Mesenchymal stem cell (in vitro differentiated cells and primary cell): ENCODE data around the gene USP54.

ENCODE experiments used
- DNase-seq: peaks from one replicate; pipeline ENCODE4 v3.0.0-alpha.2; 2013
- H2AFZ ChIP-seq: one replicate; pipeline ENCODE4 v1.6.1; 2013; ENCODE audit warnings: low read depth, mild to moderate bottlenecking, control low read depth, inconsistent platforms, low read length, moderate library complexity
- H2AK5ac ChIP-seq: 2 replicates; pipeline ENCODE4 v1.6.1; 2013; ENCODE audit warnings: low read length, moderate library complexity, mild to moderate bottlenecking, inconsistent platforms; ENCODE audit not compliant: severe bottlenecking
- H2BK120ac ChIP-seq: one replicate; pipeline ENCODE4 v1.6.1; 2013; ENCODE audit warnings: low read depth, mild to moderate bottlenecking, inconsistent platforms, low read length, moderate library complexity
- H2BK12ac ChIP-seq, 2 experiments: one replicate each; pipeline ENCODE4 v1.6.1; 2013; ENCODE audit warnings: inconsistent platforms in 2 of 2, low read length in 2 of 2, mild to moderate bottlenecking in 2 of 2, moderate library complexity in 2 of 2, control low read depth in 1 of 2
- H2BK15ac ChIP-seq: one replicate; pipeline ENCODE4 v1.6.1; 2013; ENCODE audit warnings: mild to moderate bottlenecking, low read depth, inconsistent platforms; ENCODE audit not compliant: poor library complexity, severe bottlenecking
- H2BK5ac ChIP-seq: 2 replicates; pipeline ENCODE4 v1.6.1; 2013; ENCODE audit warnings: low read depth, mild to moderate bottlenecking, low read length, control low read depth, inconsistent platforms; ENCODE audit not compliant: poor library complexity, severe bottlenecking
- H3K14ac ChIP-seq, 2 experiments: one replicate each; pipeline ENCODE4 v1.6.1; 2013; ENCODE audit warnings: inconsistent platforms in 2 of 2, low read length in 2 of 2, control low read depth in 1 of 2, mild to moderate bottlenecking in 1 of 2, moderate library complexity in 1 of 2
- H3K18ac ChIP-seq, 2 experiments: one replicate each; pipeline ENCODE4 v1.6.1; 2013; ENCODE audit warnings: inconsistent platforms in 2 of 2, low read length in 2 of 2, control low read depth in 1 of 2, low read depth in 1 of 2, mild to moderate bottlenecking in 1 of 2
- H3K23ac ChIP-seq, 2 experiments: one replicate each; pipeline ENCODE4 v1.6.1; 2013; ENCODE audit warnings: inconsistent platforms in 2 of 2, low read length in 2 of 2, mild to moderate bottlenecking in 2 of 2, moderate library complexity in 2 of 2, control low read depth in 1 of 2
- H3K27ac ChIP-seq: 2 replicates; pipeline ENCODE4 v1.5.1; 2013; ENCODE audit warnings: mild to moderate bottlenecking, moderate library complexity, low read length, control low read depth, inconsistent platforms; ENCODE audit not compliant: poor library complexity, severe bottlenecking
- H3K27me3 ChIP-seq, 2 experiments: 2 replicates each; pipeline versions ENCODE4 v1.6.1 to v1.7.0; 2013; ENCODE audit warnings: low read length in 2 of 2, mild to moderate bottlenecking in 2 of 2, moderate library complexity in 2 of 2, control low read depth in 1 of 2, inconsistent platforms in 1 of 2; ENCODE audit not compliant: control insufficient read depth in 1 of 2, insufficient read depth in 1 of 2
- H3K36me3 ChIP-seq, 2 experiments: 2 replicates each; pipeline versions ENCODE4 v1.6.1 to v1.7.0; 2013; ENCODE audit warnings: low read length in 2 of 2, control low read depth in 1 of 2, inconsistent platforms in 1 of 2, low read depth in 1 of 2, mild to moderate bottlenecking in 1 of 2; ENCODE audit not compliant: insufficient read depth in 2 of 2, control insufficient read depth in 1 of 2
- H3K4ac ChIP-seq, 2 experiments: one replicate each; pipeline ENCODE4 v1.6.1; 2013; ENCODE audit warnings: inconsistent platforms in 2 of 2, low read length in 2 of 2, mild to moderate bottlenecking in 2 of 2, moderate library complexity in 2 of 2, control low read depth in 1 of 2, low read depth in 1 of 2
- H3K4me1 ChIP-seq: 2 replicates; pipeline ENCODE4 v1.6.1; 2013; ENCODE audit warnings: low read depth, low read length, control low read depth; ENCODE audit not compliant: control insufficient read depth, insufficient read depth
- H3K4me2 ChIP-seq: 2 replicates; pipeline ENCODE4 v1.6.1; 2013; ENCODE audit warnings: low read length, mild to moderate bottlenecking, inconsistent platforms; ENCODE audit not compliant: poor library complexity, severe bottlenecking
- H3K4me3 ChIP-seq, 2 experiments: 2 replicates each; pipeline versions ENCODE4 v1.5.1 to v1.7.0; 2013; ENCODE audit warnings: low read length in 2 of 2, mild to moderate bottlenecking in 2 of 2, control low read depth in 1 of 2, low read depth in 1 of 2; ENCODE audit not compliant: insufficient read depth in 1 of 2
- H3K79me1 ChIP-seq: replicated peaks from 2 replicates; pipeline ENCODE4 v1.6.1; 2013; ENCODE audit warnings: mild to moderate bottlenecking, control low read depth, low read length, inconsistent platforms; ENCODE audit not compliant: poor library complexity, severe bottlenecking
- H3K9ac ChIP-seq: 2 replicates; pipeline ENCODE4 v1.7.0; 2013; ENCODE audit warnings: mild to moderate bottlenecking, low read length, moderate library complexity
- H3K9me3 ChIP-seq: 2 replicates; pipeline ENCODE4 v1.7.0; 2013; ENCODE audit warnings: mild to moderate bottlenecking, low read length; ENCODE audit not compliant: control insufficient read depth
- H4K8ac ChIP-seq: one replicate; pipeline ENCODE4 v1.6.1; 2013; ENCODE audit warnings: inconsistent platforms, mild to moderate bottlenecking, low read length, moderate library complexity
- H4K91ac ChIP-seq: one replicate; pipeline ENCODE4 v1.6.1; 2013; ENCODE audit warnings: mild to moderate bottlenecking, low read length, inconsistent platforms
- WGBS: methylation state at CpG from one replicate; pipeline ENCODE4 v1.1.7; 2013; ENCODE audit warnings: mixed read lengths; 5-methylcytosine and 5-hydroxymethylcytosine counted together

Gene USP54

DNA sequence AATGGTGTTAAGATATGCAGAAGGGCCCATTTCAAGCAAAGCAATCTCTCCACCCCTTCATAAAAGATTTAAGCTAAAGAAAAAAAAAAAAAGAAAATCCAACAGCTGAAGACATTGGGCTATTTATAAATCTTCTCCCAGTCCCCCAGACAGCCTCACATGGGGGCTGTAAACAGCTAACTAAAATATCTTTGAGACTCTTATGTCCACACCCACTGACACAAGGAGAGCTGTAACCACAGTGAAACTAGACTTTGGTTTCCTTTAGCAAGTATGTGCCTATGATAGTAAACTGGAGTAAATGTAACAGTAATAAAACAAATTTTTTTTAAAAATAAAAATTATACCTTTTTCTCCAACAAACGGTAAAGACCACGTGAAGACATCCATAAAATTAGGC, 123.9 kb downstream of the USP54 start:
- no peaks in the 10 kb centered on the region for H3K27me3 ChIP-seq
- WGBS = 100% methylated on average over 2 of the region's 2 CpGs
- no peak overlapping the region for H3K23ac ChIP-seq
- no peak overlapping the region for H3K9ac ChIP-seq
- H3K4me2 ChIP-seq = no peak overlapping the region
- H3K4me3 ChIP-seq = no peak overlapping the region
- H3K4me1 ChIP-seq = no peaks in the 10 kb centered on the region
- peaks cover 13 to 94% of the 10 kb centered on the region in 2 experiments for H3K36me3 ChIP-seq
- no peak overlapping the region for H2BK5ac ChIP-seq
- no peak overlapping the region for H2AFZ ChIP-seq
- no peak overlapping the region for H3K4ac ChIP-seq
- no peaks in the 10 kb centered on the region for H3K9me3 ChIP-seq
- no peak overlapping the region for H3K27ac ChIP-seq
- no peak for DNase-seq
- H4K91ac ChIP-seq = no peak overlapping the region
- no peak overlapping the region for H2BK120ac ChIP-seq
- H3K18ac ChIP-seq = no peak overlapping the region
- peaks cover 2% of the 10 kb centered on the region for H3K79me1 ChIP-seq
- no peak overlapping the region for H4K8ac ChIP-seq
- H2BK12ac ChIP-seq = no peak overlapping the region
- H3K14ac ChIP-seq = no peak overlapping the region
- no peak overlapping the region for H2BK15ac ChIP-seq
- H2AK5ac ChIP-seq = no peak overlapping the region

DNA sequence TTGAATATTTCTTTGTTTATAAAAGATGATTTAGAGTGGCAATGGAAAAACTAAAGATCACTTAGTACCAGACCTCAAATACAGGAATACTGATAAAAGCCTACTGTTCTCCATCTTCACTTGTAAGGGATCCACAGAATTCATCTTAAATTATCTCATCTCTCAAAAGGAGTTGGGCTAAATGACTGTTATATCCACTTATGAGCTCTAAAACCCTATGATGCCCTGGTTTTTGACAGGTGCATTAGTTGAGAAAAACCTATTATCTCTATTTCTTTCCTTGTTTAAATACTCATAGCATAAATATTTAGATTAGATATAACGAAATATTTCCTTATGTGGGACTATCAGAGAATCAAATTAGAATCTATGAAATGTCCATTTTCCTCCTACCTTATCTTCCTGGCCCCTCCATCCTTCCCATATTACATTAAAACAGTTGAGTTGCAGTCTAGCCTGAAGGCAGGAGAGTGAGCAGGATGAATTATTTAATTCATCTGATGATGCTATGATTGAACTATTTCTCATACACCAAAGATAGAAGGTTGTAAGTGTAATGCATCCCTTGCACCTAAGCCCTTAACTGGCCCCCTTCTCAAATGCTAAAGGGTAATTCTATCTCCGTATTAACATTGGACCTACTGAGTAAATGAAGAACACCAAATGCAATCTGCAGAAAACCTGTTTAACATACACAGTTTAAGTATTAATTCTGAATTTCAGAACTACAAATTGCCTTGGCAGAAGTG, 125.0 kb downstream of the USP54 start:
- Histone ChIP-seq H2BK15ac (no peak overlapping the region), H2AK5ac (no peak overlapping the region), H3K23ac (no peak overlapping the region), H3K27ac (no peak overlapping the region), H2BK5ac (no peak overlapping the region), H3K18ac (no peak overlapping the region), H3K4me3 (no peak overlapping the region), H3K4me2 (no peak overlapping the region), H3K36me3 (peaks cover 17 to 94% of the 10 kb centered on the region in 2 experiments), H4K8ac (no peak overlapping the region), H2BK12ac (no peak overlapping the region), H3K79me1 (peaks cover 2% of the 10 kb centered on the region), H3K4ac (no peak overlapping the region), H3K9me3 (no peaks in the 10 kb centered on the region), H2AFZ (no peak overlapping the region), H3K14ac (no peak overlapping the region), H2BK120ac (no peak overlapping the region), H3K9ac (no peak overlapping the region), H3K4me1 (no peaks in the 10 kb centered on the region), H4K91ac (no peak overlapping the region), H3K27me3 (no peaks in the 10 kb centered on the region)
- WGBS = 100% methylated on average over 1 of the region's 2 CpGs
- DNase-seq = no peak

GRCh38 chr10:73460897-73461296, 130.2 kb downstream of the USP54 start:
- H2AK5ac ChIP-seq = no peak overlapping the region
- H3K14ac ChIP-seq = no peak overlapping the region
- no peaks in the 10 kb centered on the region for H3K9me3 ChIP-seq
- H3K79me1 ChIP-seq = peaks cover 6% of the 10 kb centered on the region
- no peak overlapping the region for H3K23ac ChIP-seq
- no peak overlapping the region for H2BK120ac ChIP-seq
- no peak overlapping the region for H3K4ac ChIP-seq
- no peak overlapping the region for H4K8ac ChIP-seq
- no peak for DNase-seq
- H2BK5ac ChIP-seq = peak overlapping the region; percentile 1
- H4K91ac ChIP-seq = no peak overlapping the region
- no peaks in the 10 kb centered on the region for H3K4me1 ChIP-seq
- no peaks in the 10 kb centered on the region for H3K27me3 ChIP-seq
- peaks cover 23 to 76% of the 10 kb centered on the region in 2 experiments for H3K36me3 ChIP-seq
- no peak overlapping the region for H3K4me2 ChIP-seq
- no peak overlapping the region for H3K9ac ChIP-seq
- no peak overlapping the region for H2BK12ac ChIP-seq
- no peak overlapping the region for H2BK15ac ChIP-seq
- H3K27ac ChIP-seq = no peak overlapping the region
- H3K4me3 ChIP-seq = no peak overlapping the region
- H2AFZ ChIP-seq = no peak overlapping the region
- H3K18ac ChIP-seq = no peak overlapping the region
- 97% methylated on average over 4 of the region's 4 CpGs for WGBS

DNA sequence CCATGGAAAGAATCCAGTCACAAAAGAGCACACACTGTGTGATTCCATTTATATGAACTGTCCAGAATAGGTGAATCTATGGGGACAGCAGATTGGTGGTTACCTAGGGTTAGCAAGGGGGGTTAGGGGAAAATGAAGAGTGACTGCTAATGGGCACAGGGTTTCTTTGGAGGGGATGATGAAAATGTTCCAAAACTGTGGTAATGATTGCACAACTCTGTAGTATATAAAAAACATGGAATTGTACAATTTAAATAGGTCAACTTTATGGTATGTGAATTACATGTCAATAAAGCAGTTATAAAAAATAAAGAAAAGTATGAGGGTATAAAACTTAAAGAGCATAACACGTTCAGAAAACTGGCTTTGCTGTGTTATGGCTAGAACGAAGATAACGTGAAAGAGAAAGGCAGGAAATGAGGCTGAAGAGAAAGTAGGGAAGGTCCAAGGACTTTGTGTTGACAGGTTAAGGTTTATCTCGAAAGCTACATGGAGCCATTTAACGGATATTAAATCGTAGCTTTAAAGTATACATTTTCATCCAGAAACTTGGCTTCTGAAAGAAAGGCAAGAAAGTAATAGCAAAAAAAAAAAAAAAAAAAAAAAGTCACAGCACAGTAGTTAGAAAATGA, 131.3 kb downstream of the USP54 start:
- no peak overlapping the region for H3K23ac ChIP-seq
- H2BK12ac ChIP-seq = no peak overlapping the region
- H2AFZ ChIP-seq = no peak overlapping the region
- no peak overlapping the region for H2BK120ac ChIP-seq
- H3K18ac ChIP-seq = no peak overlapping the region
- no peak overlapping the region for H3K4me2 ChIP-seq
- no peak overlapping the region for H3K4me3 ChIP-seq
- no peak overlapping the region for H3K27ac ChIP-seq
- H3K27me3 ChIP-seq = no peaks in the 10 kb centered on the region
- no peak overlapping the region for H2BK5ac ChIP-seq
- H4K91ac ChIP-seq = no peak overlapping the region
- H3K36me3 ChIP-seq = peaks cover 20 to 71% of the 10 kb centered on the region in 2 experiments
- DNase-seq = no peak
- H3K79me1 ChIP-seq = peaks cover 6% of the 10 kb centered on the region
- H2BK15ac ChIP-seq = no peak overlapping the region
- H3K9me3 ChIP-seq = no peaks in the 10 kb centered on the region
- no peak overlapping the region for H3K9ac ChIP-seq
- H2AK5ac ChIP-seq = no peak overlapping the region
- WGBS = 95% methylated on average over 4 of the region's 6 CpGs
- H4K8ac ChIP-seq = no peak overlapping the region
- no peak overlapping the region for H3K4ac ChIP-seq
- H3K4me1 ChIP-seq = no peaks in the 10 kb centered on the region
- H3K14ac ChIP-seq = no peak overlapping the region
